HEK293T (cell line): ENCODE results near the gene KIRREL2.

Experiments used
- BHLHE40 ChIP-seq: fragments of 450-650 bp; IDR thresholded peaks from 2 replicates; pipeline ENCODE4 v1.6.1; 2016; ENCODE audit warnings: mild to moderate bottlenecking, moderate library complexity, borderline replicate concordance
- FOXA1 ChIP-seq: fragments of 450-650 bp; IDR thresholded peaks from 2 replicates; pipeline ENCODE4 v1.6.1; 2016; ENCODE audit warnings: mild to moderate bottlenecking

- TF ChIP-seq FOXA1 (no peak), BHLHE40 (no peak)
Observed at GRCh38 chr19:35897706-35898451, 41.2 kb downstream of the KIRREL2 start.
